Suprapubic skin (tissue), 4 donors: ENCODE results near the gene FRYL.
A peak's percentile ranks its signal among the peaks of the same experiment; 100 is the strongest.

Experiments
- CTCF ChIP-seq, 2 donors: fragments of 200-600 bp in 1 of 2; fragments of 450-650 bp in 1 of 2; sonication (generic) in 1 of 2; IDR thresholded peaks; one replicate each; pipeline ENCODE4 v1.5.1; 2016 to 2019; ENCODE audit warnings: antibody characterized with exemption in 2 of 2, mild to moderate bottlenecking in 1 of 2, moderate library complexity in 1 of 2
- EP300 ChIP-seq: sonication (generic); formaldehyde crosslinking; IDR thresholded peaks from one replicate; pipeline ENCODE4 v1.6.1; 2017; ENCODE audit warnings: antibody characterized with exemption
- POLR2A ChIP-seq, 2 donors: fragments of 450-650 bp; IDR thresholded peaks; one replicate each; pipeline ENCODE4 v1.6.1; 2017; ENCODE audit warnings: antibody characterized with exemption in 2 of 2, mild to moderate bottlenecking in 2 of 2, moderate library complexity in 2 of 2
- POLR2AphosphoS5 ChIP-seq, 3 donors: sonication (generic); formaldehyde crosslinking; IDR thresholded peaks; one replicate each; pipeline ENCODE4 v1.6.1; 2017; ENCODE audit warnings: antibody characterized with exemption in 3 of 3

GRCh38 chr4:48779095-48779997, 733 bp downstream of the FRYL start:
- no peak for TF ChIP-seq CTCF (IDR thresholded peaks at IDR 0.05)
- no peak for TF ChIP-seq POLR2A (IDR thresholded peaks at IDR 0.05)
- peak in 1 of 3 donors; percentile 3 for TF ChIP-seq POLR2AphosphoS5 (IDR thresholded peaks at IDR 0.05)
- no peak for TF ChIP-seq EP300
